Effector CD4-positive, alpha-beta T cell (primary cell): ENCODE data around the gene ZBTB7C.

ENCODE experiments used
- DNase-seq: peaks from one replicate; pipeline ENCODE4 v3.0.0-alpha.2; 2020

ZBTB7C gene

GRCh38 chr18:47978141-47978540 is 431.0 kb downstream of the ZBTB7C start:
- DNase-seq: no peak
